Central memory CD8-positive, alpha-beta T cell (primary cell): ENCODE measurements around the gene CDK8.
A peak's percentile ranks its signal among the peaks of the same experiment; 100 is the strongest.
"Not testable (repeated sequence)": the region's sequence is repeated elsewhere in the genome, so short reads cannot be mapped to it uniquely, and the experiment has no call there.

ENCODE experiments used
- ATAC-seq: fragments of 150-1000 bp; cut with Tn5 transposase; replicated peaks from 2 replicates; pipeline ENCODE4 v1.10.0; 2022; ENCODE audit warnings: mild to moderate bottlenecking, moderate FRiP score, moderate number of reproducible peaks; ENCODE audit not compliant: poor library complexity, severe bottlenecking; ENCODE audit errors: extremely low read depth
- DNase-seq, 2 donors: peaks; one replicate each; pipeline ENCODE4 v3.0.0; 2021; ENCODE audit warnings: low spot score in 2 of 2
- H3K27ac Mint-ChIP-seq: one replicate; pipeline ENCODE4 v1.8.0; 2022; ENCODE audit warnings: low read depth, mild to moderate bottlenecking, moderate library complexity, mixed read lengths
- H3K27me3 Mint-ChIP-seq: one replicate; pipeline ENCODE4 v1.8.0; 2022; ENCODE audit warnings: mixed read lengths
- H3K36me3 Mint-ChIP-seq: one replicate; pipeline ENCODE4 v1.8.0; 2022; ENCODE audit warnings: mild to moderate bottlenecking, moderate library complexity, mixed read lengths; ENCODE audit not compliant: insufficient read depth
- H3K4me1 Mint-ChIP-seq: one replicate; pipeline ENCODE4 v1.8.0; 2022; ENCODE audit warnings: mixed read lengths
- H3K4me3 Mint-ChIP-seq: one replicate; pipeline ENCODE4 v1.8.0; 2022; ENCODE audit warnings: mild to moderate bottlenecking, moderate library complexity, mixed read lengths
- H3K9me3 Mint-ChIP-seq: one replicate; pipeline ENCODE4 v1.8.0; 2022; ENCODE audit warnings: mixed read lengths

The CDK8 gene

GRCh38 chr13:26307701-26308100, 53.8 kb downstream of the CDK8 start:
- ATAC-seq = no peak
- H3K27ac Mint-ChIP-seq = no peak overlapping the region
- H3K4me1 Mint-ChIP-seq = peaks cover 49% of the 10 kb centered on the region

DNA sequence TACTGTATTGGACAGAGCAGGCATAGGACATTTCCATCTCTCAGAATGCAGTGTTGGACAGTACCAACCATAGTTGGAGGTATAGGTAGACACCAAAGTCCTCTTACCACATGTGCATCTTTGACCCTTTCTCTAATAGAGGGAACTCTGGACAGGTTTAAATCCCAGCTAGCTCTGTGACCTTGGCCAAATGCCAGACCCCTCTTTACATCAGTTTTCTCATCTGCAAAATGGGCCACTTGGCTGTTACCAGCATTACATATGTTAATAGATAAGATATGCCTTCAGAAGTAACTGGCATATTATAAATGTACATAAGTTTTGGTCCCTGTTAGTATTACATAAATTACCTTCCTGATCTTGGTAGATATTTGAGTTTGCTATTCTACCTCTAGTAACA, 54.3 kb downstream of the CDK8 start:
- no peak overlapping the region for H3K27ac Mint-ChIP-seq
- no peaks in the 10 kb centered on the region for H3K27me3 Mint-ChIP-seq
- H3K36me3 Mint-ChIP-seq = peaks cover 2% of the 10 kb centered on the region
- DNase-seq = no peak
- H3K9me3 Mint-ChIP-seq = no peaks in the 10 kb centered on the region
- no peak for ATAC-seq
- no peak overlapping the region for H3K4me3 Mint-ChIP-seq
- peaks cover 54% of the 10 kb centered on the region for H3K4me1 Mint-ChIP-seq

More at GRCh38 chr13:26307701-26308100, 53.8 kb downstream of the CDK8 start:
- H3K36me3 Mint-ChIP-seq = peaks cover 2% of the 10 kb centered on the region
- H3K9me3 Mint-ChIP-seq = no peaks in the 10 kb centered on the region
- H3K4me3 Mint-ChIP-seq = no peak overlapping the region
- H3K27me3 Mint-ChIP-seq = no peaks in the 10 kb centered on the region
- no peak for DNase-seq

- DNase-seq (no peak), ATAC-seq (no peak)
- Mint-ChIP-seq H3K27ac (no peak overlapping the region), H3K36me3 (peaks cover 2% of the 10 kb centered on the region), H3K4me1 (peaks cover 55% of the 10 kb centered on the region), H3K27me3 (no peaks in the 10 kb centered on the region), H3K4me3 (no peak overlapping the region), H3K9me3 (no peaks in the 10 kb centered on the region)
Observed at GRCh38 chr13:26308836-26309235, 54.9 kb downstream of the CDK8 start.

- Mint-ChIP-seq H3K4me1 (peaks cover 48% of the 10 kb centered on the region), H3K27ac (no peak overlapping the region), H3K36me3 (peaks cover 2% of the 10 kb centered on the region), H3K9me3 (no peaks in the 10 kb centered on the region), H3K4me3 (no peak overlapping the region), H3K27me3 (no peaks in the 10 kb centered on the region)
- DNase-seq (no peak), ATAC-seq (no peak)
Observed at GRCh38 chr13:26310003-26310402, 56.1 kb downstream of the CDK8 start.

- Mint-ChIP-seq H3K4me3 (no peak overlapping the region), H3K9me3 (no peaks in the 10 kb centered on the region), H3K36me3 (peaks cover under 1% of the 10 kb centered on the region), H3K27ac (no peak overlapping the region), H3K4me1 (peaks cover 48% of the 10 kb centered on the region), H3K27me3 (no peaks in the 10 kb centered on the region)
- ATAC-seq (no peak), DNase-seq (no peak)
Observed at GRCh38 chr13:26310470-26310869, 56.5 kb downstream of the CDK8 start.

GRCh38 chr13:26312019-26312418, 58.1 kb downstream of the CDK8 start:
- not testable (repeated sequence) for DNase-seq, H3K27me3 Mint-ChIP-seq, H3K9me3 Mint-ChIP-seq, ATAC-seq, H3K4me3 Mint-ChIP-seq, H3K36me3 Mint-ChIP-seq, H3K27ac Mint-ChIP-seq
- H3K4me1 Mint-ChIP-seq = peaks cover 52% of the 10 kb centered on the region

DNA sequence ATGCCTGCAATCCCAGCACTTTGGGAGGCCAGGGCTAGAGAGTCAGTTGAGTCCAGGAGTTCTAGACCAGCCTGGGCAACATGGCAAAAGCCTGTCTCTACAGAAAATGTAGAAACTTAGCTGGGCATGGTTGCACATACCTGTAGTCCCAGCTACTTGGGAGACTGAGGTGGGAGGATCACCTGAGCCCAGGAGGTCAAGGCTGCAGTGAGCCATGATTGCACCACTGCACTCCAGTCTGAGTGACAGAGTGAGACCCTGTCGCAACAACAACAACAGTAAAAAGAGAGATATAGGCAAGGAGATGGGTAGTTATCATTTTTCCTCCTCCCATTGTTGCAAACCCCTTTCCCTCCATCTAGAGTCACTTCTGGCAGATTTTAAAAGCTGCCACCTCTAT, 62.2 kb downstream of the CDK8 start:
- not testable (repeated sequence) for H3K9me3 Mint-ChIP-seq, DNase-seq, H3K27me3 Mint-ChIP-seq, H3K4me3 Mint-ChIP-seq, ATAC-seq, H3K36me3 Mint-ChIP-seq, H3K27ac Mint-ChIP-seq
- H3K4me1 Mint-ChIP-seq = peaks cover 48% of the 10 kb centered on the region

DNA sequence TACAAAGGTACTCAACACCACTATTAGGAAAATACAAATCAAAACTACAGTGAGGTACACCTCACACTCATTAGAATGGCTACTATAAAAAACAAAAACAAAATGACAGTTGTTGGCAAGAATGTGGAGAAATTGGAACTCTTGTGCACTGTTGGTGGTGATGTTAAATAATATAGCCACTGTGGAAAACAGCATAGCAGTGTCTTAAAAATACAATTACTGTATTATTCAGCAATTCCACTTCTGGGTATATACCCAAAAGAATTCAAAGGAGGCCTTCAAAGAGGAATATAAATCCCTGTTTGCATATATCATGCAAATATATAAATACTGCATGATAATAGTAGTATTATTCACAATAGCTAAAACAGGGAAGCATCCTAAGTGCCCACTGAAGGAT, 66.8 kb downstream of the CDK8 start:
- no peak for DNase-seq
- Mint-ChIP-seq H3K36me3 (no peaks in the 10 kb centered on the region), H3K27me3 (no peaks in the 10 kb centered on the region), H3K4me1 (peaks cover 57% of the 10 kb centered on the region), H3K27ac (no peak overlapping the region), H3K4me3 (no peak overlapping the region), H3K9me3 (no peaks in the 10 kb centered on the region)
- ATAC-seq = no peak

- no peaks in the 10 kb centered on the region for H3K36me3 Mint-ChIP-seq
- DNase-seq (no peak), ATAC-seq (no peak)
- no peak overlapping the region for H3K4me3 Mint-ChIP-seq
- no peak overlapping the region for H3K27ac Mint-ChIP-seq
- no peaks in the 10 kb centered on the region for H3K27me3 Mint-ChIP-seq
- H3K4me1 Mint-ChIP-seq = peaks cover 57% of the 10 kb centered on the region
- H3K9me3 Mint-ChIP-seq = no peaks in the 10 kb centered on the region
Observed at GRCh38 chr13:26323127-26323526, 69.2 kb downstream of the CDK8 start.

- H3K36me3 Mint-ChIP-seq = peaks cover 1% of the 10 kb centered on the region
- H3K9me3 Mint-ChIP-seq = no peaks in the 10 kb centered on the region
- H3K27ac Mint-ChIP-seq = peak overlapping the region; percentile 11
- DNase-seq (no peak), ATAC-seq (no peak)
- no peaks in the 10 kb centered on the region for H3K27me3 Mint-ChIP-seq
- H3K4me1 Mint-ChIP-seq = peaks cover 58% of the 10 kb centered on the region
- no peak overlapping the region for H3K4me3 Mint-ChIP-seq
Observed at GRCh38 chr13:26323764-26324163, 69.8 kb downstream of the CDK8 start.

- no peaks in the 10 kb centered on the region for H3K9me3 Mint-ChIP-seq
- no peaks in the 10 kb centered on the region for H3K27me3 Mint-ChIP-seq
- no peak overlapping the region for H3K27ac Mint-ChIP-seq
- DNase-seq (no peak), ATAC-seq (no peak)
- H3K4me1 Mint-ChIP-seq = peaks cover 58% of the 10 kb centered on the region
- H3K36me3 Mint-ChIP-seq = peaks cover 1% of the 10 kb centered on the region
- no peak overlapping the region for H3K4me3 Mint-ChIP-seq
Observed at GRCh38 chr13:26324294-26324693, 70.4 kb downstream of the CDK8 start.

GRCh38 chr13:26324867-26325266, 70.9 kb downstream of the CDK8 start:
- Mint-ChIP-seq H3K9me3 (no peaks in the 10 kb centered on the region), H3K27me3 (no peaks in the 10 kb centered on the region), H3K4me3 (no peak overlapping the region), H3K36me3 (peaks cover 1% of the 10 kb centered on the region), H3K4me1 (peaks cover 61% of the 10 kb centered on the region), H3K27ac (no peak overlapping the region)
- DNase-seq = no peak
- ATAC-seq = no peak

DNA sequence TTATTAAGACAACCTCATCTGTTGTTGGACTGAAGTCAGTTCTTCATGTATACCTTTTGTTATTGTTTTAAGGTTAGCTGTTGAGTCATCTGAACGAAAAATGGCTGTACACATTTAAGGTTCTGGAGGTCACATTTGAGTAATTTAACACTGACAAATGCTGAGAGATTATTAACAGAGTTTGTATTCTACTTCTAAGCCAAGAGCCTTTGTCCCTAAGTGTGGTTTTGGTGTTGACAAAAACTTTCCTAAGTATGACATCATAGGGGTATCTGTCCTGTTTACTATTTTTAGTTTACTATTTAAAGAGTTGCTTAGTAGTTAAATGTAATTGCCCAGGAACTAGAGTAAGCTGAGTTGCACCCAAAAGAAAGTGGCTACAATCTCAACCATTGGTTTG, 71.9 kb downstream of the CDK8 start:
- H3K4me3 Mint-ChIP-seq = no peak overlapping the region
- no peaks in the 10 kb centered on the region for H3K27me3 Mint-ChIP-seq
- peaks cover 64% of the 10 kb centered on the region for H3K4me1 Mint-ChIP-seq
- no peak overlapping the region for H3K27ac Mint-ChIP-seq
- no peak for DNase-seq
- ATAC-seq = no peak
- H3K36me3 Mint-ChIP-seq = peaks cover 1% of the 10 kb centered on the region
- no peaks in the 10 kb centered on the region for H3K9me3 Mint-ChIP-seq

DNA sequence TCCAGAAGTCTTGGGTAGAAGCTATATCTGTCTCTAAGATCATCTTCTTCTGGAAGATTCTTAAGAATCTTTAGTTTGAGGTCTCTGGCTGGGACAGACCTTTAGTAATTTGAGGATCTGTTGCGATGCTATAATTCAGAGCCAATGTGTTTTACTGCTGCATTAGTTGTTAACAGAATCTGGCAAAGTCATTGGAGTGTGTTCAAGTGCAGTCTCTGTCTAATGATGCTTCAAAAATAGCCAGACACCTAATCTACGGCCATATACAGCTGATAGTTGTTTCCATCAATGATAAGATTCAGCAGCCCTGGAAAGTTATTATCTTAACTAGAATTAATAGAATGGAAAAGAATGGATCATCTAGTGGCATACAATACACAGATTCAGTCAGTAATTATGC, 72.6 kb downstream of the CDK8 start:
- no peak for DNase-seq
- H3K9me3 Mint-ChIP-seq = no peaks in the 10 kb centered on the region
- H3K27me3 Mint-ChIP-seq = no peaks in the 10 kb centered on the region
- no peak overlapping the region for H3K27ac Mint-ChIP-seq
- H3K36me3 Mint-ChIP-seq = peaks cover 1% of the 10 kb centered on the region
- peaks cover 65% of the 10 kb centered on the region for H3K4me1 Mint-ChIP-seq
- ATAC-seq = no peak
- no peak overlapping the region for H3K4me3 Mint-ChIP-seq
